WTC11 (cell line): Measurements from ENCODE around the gene TMEM108. TPM values are rescaled to one million over a fixed set of nuclear protein-coding genes. Genes with fewer than 3 reads are reported as not detected.

ENCODE experiments used
- ATAC-seq: fragments of 200-7000 bp; cut with Tn5 transposase; 2 replicates; pipeline ENCODE4 v1.10.0; 2021; ENCODE audit warnings: mild to moderate bottlenecking, moderate library complexity
- CTCF ChIA-PET: fragments of 300-600 bp; sonication (Branson Sonifier 250); formaldehyde crosslinking; loops from one replicate; lab custom pipeline; 2021; ENCODE audit warnings: antibody characterized with exemption; lab: Charles Lee
- POLR2A ChIA-PET: fragments of 350-600 bp; sonication (Branson Sonifier 250); formaldehyde crosslinking; loops from one replicate; lab custom pipeline; 2021; ENCODE audit warnings: antibody characterized with exemption; lab: Charles Lee
- DNase-seq: peaks from one replicate; pipeline ENCODE4 v3.0.0; 2021; ENCODE audit warnings: low spot score
- H3K27ac Mint-ChIP-seq: 2 replicates; pipeline ENCODE4 v1.8.0; 2021; ENCODE audit warnings: mixed read lengths
- H3K27me3 Mint-ChIP-seq: 2 replicates; pipeline ENCODE4 v1.8.0; 2021; ENCODE audit warnings: low read depth, mild to moderate bottlenecking, moderate library complexity, mixed read lengths
- H3K36me3 Mint-ChIP-seq: 2 replicates; pipeline ENCODE4 v1.8.0; 2021; ENCODE audit warnings: mixed read lengths
- H3K4me1 Mint-ChIP-seq: 2 replicates; pipeline ENCODE4 v1.8.0; 2022; ENCODE audit warnings: mixed read lengths
- H3K4me3 Mint-ChIP-seq: 2 replicates; pipeline ENCODE4 v1.8.0; 2021; ENCODE audit warnings: mild to moderate bottlenecking, moderate library complexity, mixed read lengths
- H3K9me3 Mint-ChIP-seq: 2 replicates; pipeline ENCODE4 v1.8.0; 2021; ENCODE audit warnings: mixed read lengths
- CREB1 ChIP-seq: sonication (generic); formaldehyde crosslinking; IDR thresholded peaks from 2 replicates; pipeline ENCODE4 v1.8.0; 2023; ENCODE audit warnings: mild to moderate bottlenecking, missing genetic modification reagents
- FOXJ3 ChIP-seq: sonication (generic); formaldehyde crosslinking; IDR thresholded peaks from 2 replicates; pipeline ENCODE4 v1.9.0; 2021; ENCODE audit warnings: missing genetic modification reagents, mild to moderate bottlenecking, borderline replicate concordance
- GRHL2 ChIP-seq: fragments of 250-450 bp; sonication (Bioruptor Pico); IDR thresholded peaks from 2 replicates; pipeline ENCODE4 v1.8.0; 2022; ENCODE audit warnings: mild to moderate bottlenecking, moderate library complexity; ENCODE audit not compliant: insufficient replicate concordance, severe bottlenecking
- MXD4 ChIP-seq: fragments of 250-450 bp; sonication (Bioruptor Pico); IDR thresholded peaks from 2 replicates; pipeline ENCODE4 v1.8.0; 2021; ENCODE audit warnings: mild to moderate bottlenecking, moderate library complexity, borderline replicate concordance
- PRRX2 ChIP-seq: fragments of 250-450 bp; sonication (Bioruptor Pico); IDR thresholded peaks from 2 replicates; pipeline ENCODE4 v1.8.0; 2021; ENCODE audit warnings: mild to moderate bottlenecking
- SMAD3 ChIP-seq: sonication (generic); formaldehyde crosslinking; IDR thresholded peaks from 2 replicates; pipeline ENCODE4 v1.8.0; 2022; ENCODE audit warnings: missing genetic modification reagents, mild to moderate bottlenecking, borderline replicate concordance
- SMAD4 ChIP-seq: sonication (generic); formaldehyde crosslinking; IDR thresholded peaks from 2 replicates; pipeline ENCODE4 v1.8.0; 2022; ENCODE audit warnings: mild to moderate bottlenecking, missing genetic modification reagents
- SOX15 ChIP-seq: fragments of 250-450 bp; sonication (Bioruptor Pico); IDR thresholded peaks from 2 replicates; pipeline ENCODE4 v1.9.0; 2021; ENCODE audit warnings: mild to moderate bottlenecking
- TP53 ChIP-seq: sonication (generic); formaldehyde crosslinking; IDR thresholded peaks from 2 replicates; pipeline ENCODE4 v1.8.1; 2023; ENCODE audit warnings: mild to moderate bottlenecking, missing genetic modification reagents
- ZNF396 ChIP-seq: fragments of 250-450 bp; sonication (Bioruptor Pico); IDR thresholded peaks from 2 replicates; pipeline ENCODE4 v1.8.0; 2021; ENCODE audit warnings: mild to moderate bottlenecking, moderate library complexity, borderline replicate concordance
- ZNF532 ChIP-seq: fragments of 250-450 bp; sonication (Bioruptor Pico); IDR thresholded peaks from 2 replicates; pipeline ENCODE4 v1.9.0; 2021; ENCODE audit warnings: mild to moderate bottlenecking, borderline replicate concordance
- total RNA-seq: library from RNA; stranded (reverse); gene quantifications from 3 replicates; pipeline ENCODE4 v1.2.3, GENCODE V29; 2021
- TF ChIP-seq, protein P1 (sequence below): fragments of 250-450 bp; sonication (Bioruptor Pico); IDR thresholded peaks from 2 replicates; pipeline ENCODE4 v2.1.2; 2022; ENCODE audit warnings: mild to moderate bottlenecking, moderate library complexity
- TF ChIP-seq, protein P2 (sequence below): sonication (generic); formaldehyde crosslinking; IDR thresholded peaks from 2 replicates; pipeline ENCODE4 v1.8.0; 2023; ENCODE audit warnings: missing genetic modification reagents, mild to moderate bottlenecking, borderline replicate concordance
- TF ChIP-seq, protein P3 (sequence below): sonication (generic); formaldehyde crosslinking; IDR thresholded peaks from 2 replicates; pipeline ENCODE4 v1.8.1; 2023; ENCODE audit warnings: mild to moderate bottlenecking, missing genetic modification reagents, moderate library complexity
- TF ChIP-seq, protein P4 (sequence below): sonication (generic); formaldehyde crosslinking; conservative IDR thresholded peaks from 2 replicates; pipeline ENCODE4 v1.8.1; 2022; ENCODE audit warnings: mild to moderate bottlenecking, missing genetic modification reagents

Gene TMEM108
- total RNA-seq, 1 experiment from 2014 or later: 14.7 TPM

GRCh38 chr3:133230195-133230594, 192.0 kb downstream of the TMEM108 start:
- H3K4me1 Mint-ChIP-seq: peaks cover 17% of the 10 kb centered on the region
- H3K27ac Mint-ChIP-seq: no peak overlapping the region
- POLR2A ChIA-PET: no interaction called here
- CTCF ChIA-PET: no interaction called here
- TF ChIP-seq, protein P1, sequence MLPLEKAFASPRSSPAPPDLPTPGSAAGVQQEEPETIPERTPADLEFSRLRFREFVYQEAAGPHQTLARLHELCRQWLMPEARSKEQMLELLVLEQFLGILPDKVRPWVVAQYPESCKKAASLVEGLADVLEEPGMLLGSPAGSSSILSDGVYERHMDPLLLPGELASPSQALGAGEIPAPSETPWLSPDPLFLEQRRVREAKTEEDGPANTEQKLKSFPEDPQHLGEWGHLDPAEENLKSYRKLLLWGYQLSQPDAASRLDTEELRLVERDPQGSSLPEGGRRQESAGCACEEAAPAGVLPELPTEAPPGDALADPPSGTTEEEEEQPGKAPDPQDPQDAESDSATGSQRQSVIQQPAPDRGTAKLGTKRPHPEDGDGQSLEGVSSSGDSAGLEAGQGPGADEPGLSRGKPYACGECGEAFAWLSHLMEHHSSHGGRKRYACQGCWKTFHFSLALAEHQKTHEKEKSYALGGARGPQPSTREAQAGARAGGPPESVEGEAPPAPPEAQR (CRISPR knock-in tag): no peak
- TF ChIP-seq TP53 (CRISPR knock-in tag): no peak
- TF ChIP-seq, all 79 proteins: peak for 0
- no peaks in the 10 kb centered on the region for H3K27me3 Mint-ChIP-seq
- H3K9me3 Mint-ChIP-seq: peaks cover 26% of the 10 kb centered on the region
- H3K4me3 Mint-ChIP-seq: no peak overlapping the region
- DNase-seq: no peak
- no peak for ATAC-seq
- peaks cover 17% of the 10 kb centered on the region for H3K36me3 Mint-ChIP-seq

DNA sequence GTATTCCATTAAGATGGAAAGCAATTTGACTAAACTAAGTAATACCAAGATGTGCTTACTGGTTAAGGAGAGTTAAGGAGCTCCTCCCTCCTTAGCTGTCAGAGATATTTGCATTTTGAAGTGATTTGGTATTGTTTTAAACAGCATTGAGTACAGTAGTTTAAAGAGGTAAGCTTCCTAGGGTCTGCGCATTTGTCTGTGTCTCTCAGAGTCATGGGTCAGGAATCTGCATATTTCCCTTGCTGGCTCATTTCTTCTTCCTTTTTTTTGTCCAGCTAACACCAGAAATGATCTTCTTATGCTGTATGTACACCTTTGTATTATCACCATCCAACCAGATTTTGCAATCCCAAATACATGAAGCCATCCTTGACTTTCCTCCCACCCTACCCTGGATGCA, 198.7 kb downstream of the TMEM108 start:
- no peak for ATAC-seq
- DNase-seq: no peak
- H3K27me3 Mint-ChIP-seq: no peaks in the 10 kb centered on the region
- peaks cover 20% of the 10 kb centered on the region for H3K4me1 Mint-ChIP-seq
- ChIA-PET CTCF (no interaction called here), POLR2A (no interaction called here)
- H3K9me3 Mint-ChIP-seq: peaks cover 17% of the 10 kb centered on the region
- H3K4me3 Mint-ChIP-seq: no peak overlapping the region
- TF ChIP-seq ZNF396 (no peak), CREB1 (no peak), SOX15 (CRISPR knock-in tag) (no peak), PRRX2 (no peak), SMAD4 (CRISPR knock-in tag) (no peak), FOXJ3 (CRISPR knock-in tag) (no peak), SMAD3 (CRISPR knock-in tag) (no peak), MXD4 (CRISPR knock-in tag) (no peak), ZNF532 (CRISPR knock-in tag) (no peak), GRHL2 (CRISPR knock-in tag) (no peak)
- TF ChIP-seq, protein P2, sequence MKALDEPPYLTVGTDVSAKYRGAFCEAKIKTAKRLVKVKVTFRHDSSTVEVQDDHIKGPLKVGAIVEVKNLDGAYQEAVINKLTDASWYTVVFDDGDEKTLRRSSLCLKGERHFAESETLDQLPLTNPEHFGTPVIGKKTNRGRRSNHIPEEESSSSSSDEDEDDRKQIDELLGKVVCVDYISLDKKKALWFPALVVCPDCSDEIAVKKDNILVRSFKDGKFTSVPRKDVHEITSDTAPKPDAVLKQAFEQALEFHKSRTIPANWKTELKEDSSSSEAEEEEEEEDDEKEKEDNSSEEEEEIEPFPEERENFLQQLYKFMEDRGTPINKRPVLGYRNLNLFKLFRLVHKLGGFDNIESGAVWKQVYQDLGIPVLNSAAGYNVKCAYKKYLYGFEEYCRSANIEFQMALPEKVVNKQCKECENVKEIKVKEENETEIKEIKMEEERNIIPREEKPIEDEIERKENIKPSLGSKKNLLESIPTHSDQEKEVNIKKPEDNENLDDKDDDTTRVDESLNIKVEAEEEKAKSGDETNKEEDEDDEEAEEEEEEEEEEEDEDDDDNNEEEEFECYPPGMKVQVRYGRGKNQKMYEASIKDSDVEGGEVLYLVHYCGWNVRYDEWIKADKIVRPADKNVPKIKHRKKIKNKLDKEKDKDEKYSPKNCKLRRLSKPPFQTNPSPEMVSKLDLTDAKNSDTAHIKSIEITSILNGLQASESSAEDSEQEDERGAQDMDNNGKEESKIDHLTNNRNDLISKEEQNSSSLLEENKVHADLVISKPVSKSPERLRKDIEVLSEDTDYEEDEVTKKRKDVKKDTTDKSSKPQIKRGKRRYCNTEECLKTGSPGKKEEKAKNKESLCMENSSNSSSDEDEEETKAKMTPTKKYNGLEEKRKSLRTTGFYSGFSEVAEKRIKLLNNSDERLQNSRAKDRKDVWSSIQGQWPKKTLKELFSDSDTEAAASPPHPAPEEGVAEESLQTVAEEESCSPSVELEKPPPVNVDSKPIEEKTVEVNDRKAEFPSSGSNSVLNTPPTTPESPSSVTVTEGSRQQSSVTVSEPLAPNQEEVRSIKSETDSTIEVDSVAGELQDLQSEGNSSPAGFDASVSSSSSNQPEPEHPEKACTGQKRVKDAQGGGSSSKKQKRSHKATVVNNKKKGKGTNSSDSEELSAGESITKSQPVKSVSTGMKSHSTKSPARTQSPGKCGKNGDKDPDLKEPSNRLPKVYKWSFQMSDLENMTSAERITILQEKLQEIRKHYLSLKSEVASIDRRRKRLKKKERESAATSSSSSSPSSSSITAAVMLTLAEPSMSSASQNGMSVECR (CRISPR knock-in tag): no peak
- TF ChIP-seq, protein P3, sequence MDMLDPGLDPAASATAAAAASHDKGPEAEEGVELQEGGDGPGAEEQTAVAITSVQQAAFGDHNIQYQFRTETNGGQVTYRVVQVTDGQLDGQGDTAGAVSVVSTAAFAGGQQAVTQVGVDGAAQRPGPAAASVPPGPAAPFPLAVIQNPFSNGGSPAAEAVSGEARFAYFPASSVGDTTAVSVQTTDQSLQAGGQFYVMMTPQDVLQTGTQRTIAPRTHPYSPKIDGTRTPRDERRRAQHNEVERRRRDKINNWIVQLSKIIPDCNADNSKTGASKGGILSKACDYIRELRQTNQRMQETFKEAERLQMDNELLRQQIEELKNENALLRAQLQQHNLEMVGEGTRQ (CRISPR knock-in tag): no peak
- TF ChIP-seq, protein P4, sequence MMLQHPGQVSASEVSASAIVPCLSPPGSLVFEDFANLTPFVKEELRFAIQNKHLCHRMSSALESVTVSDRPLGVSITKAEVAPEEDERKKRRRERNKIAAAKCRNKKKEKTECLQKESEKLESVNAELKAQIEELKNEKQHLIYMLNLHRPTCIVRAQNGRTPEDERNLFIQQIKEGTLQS (CRISPR knock-in tag): no peak
- H3K27ac Mint-ChIP-seq: no peak overlapping the region
- peaks cover 10% of the 10 kb centered on the region for H3K36me3 Mint-ChIP-seq
